ENCODE results near the gene ZNF593OS.

The ZNF593OS gene

GRCh38 chr1:26158271-26158907 is 13.2 kb downstream of the ZNF593OS start:
- DNase-seq, result no peak

- DNase-seq, result no peak
Observed at GRCh38 chr1:26156285-26157038, 15.2 kb downstream of the ZNF593OS start.

- no peak for DNase-seq
Observed at GRCh38 chr1:26155370-26156284, 16.0 kb downstream of the ZNF593OS start.

GRCh38 chr1:26154750-26155149 is 16.9 kb downstream of the ZNF593OS start:
- no peak for DNase-seq

GRCh38 chr1:26153966-26154532 is 17.6 kb downstream of the ZNF593OS start:
- no peak for DNase-seq

GRCh38 chr1:26148887-26149286 is 22.7 kb downstream of the ZNF593OS start:
- DNase-seq, result no peak

- no peak for DNase-seq
Observed at GRCh38 chr1:26145960-26146294, 25.7 kb downstream of the ZNF593OS start.

GRCh38 chr1:26145041-26145959 is 26.3 kb downstream of the ZNF593OS start:
- DNase-seq, result peak; percentile 72

GRCh38 chr1:26142159-26142558 is 29.5 kb downstream of the ZNF593OS start:
- DNase-seq, result no peak

- no peak for DNase-seq
Observed at GRCh38 chr1:26138974-26139558, 32.6 kb downstream of the ZNF593OS start.

GRCh38 chr1:26134466-26134865 is 37.2 kb downstream of the ZNF593OS start:
- DNase-seq, result no peak

- no peak for DNase-seq
Observed at GRCh38 chr1:26132834-26133167, 38.8 kb downstream of the ZNF593OS start.

- no peak for DNase-seq
Observed at GRCh38 chr1:26132128-26132833, 39.4 kb downstream of the ZNF593OS start.

- no peak for DNase-seq
Observed at GRCh38 chr1:26130695-26131094, 40.9 kb downstream of the ZNF593OS start.

GRCh38 chr1:26129778-26130177 is 41.9 kb downstream of the ZNF593OS start:
- no peak for DNase-seq

- no peak for DNase-seq
Observed at GRCh38 chr1:26127235-26128163, 44.1 kb downstream of the ZNF593OS start.

- DNase-seq, result no peak
Observed at GRCh38 chr1:26126321-26127084, 45.1 kb downstream of the ZNF593OS start.

GRCh38 chr1:26125946-26126320 is 45.7 kb downstream of the ZNF593OS start:
- DNase-seq, result no peak

GRCh38 chr1:26125382-26125781 is 46.2 kb downstream of the ZNF593OS start:
- DNase-seq, result no peak
